ENCODE results near the gene CHAC2.

CHAC2 gene

DNA sequence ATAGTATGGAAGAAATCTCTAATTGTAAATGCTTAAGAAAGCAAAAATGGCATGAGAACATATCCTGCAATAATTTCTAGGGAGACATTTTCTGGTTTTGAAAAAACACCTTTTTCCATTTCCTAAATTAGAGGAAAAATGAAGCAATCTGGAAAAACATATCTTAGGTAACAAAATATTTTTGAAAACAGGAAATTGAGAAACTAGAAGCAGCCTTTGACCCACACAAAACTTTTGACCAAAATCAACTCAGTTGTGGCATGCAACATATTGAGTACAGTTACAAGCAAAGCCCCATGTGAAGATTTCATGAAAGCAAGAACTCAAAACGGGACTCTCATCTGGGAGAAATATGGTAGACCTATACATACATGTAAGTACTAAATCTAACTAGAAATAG, 28.6 kb upstream of the CHAC2 start:
- TF ChIP-seq, protein P1, sequence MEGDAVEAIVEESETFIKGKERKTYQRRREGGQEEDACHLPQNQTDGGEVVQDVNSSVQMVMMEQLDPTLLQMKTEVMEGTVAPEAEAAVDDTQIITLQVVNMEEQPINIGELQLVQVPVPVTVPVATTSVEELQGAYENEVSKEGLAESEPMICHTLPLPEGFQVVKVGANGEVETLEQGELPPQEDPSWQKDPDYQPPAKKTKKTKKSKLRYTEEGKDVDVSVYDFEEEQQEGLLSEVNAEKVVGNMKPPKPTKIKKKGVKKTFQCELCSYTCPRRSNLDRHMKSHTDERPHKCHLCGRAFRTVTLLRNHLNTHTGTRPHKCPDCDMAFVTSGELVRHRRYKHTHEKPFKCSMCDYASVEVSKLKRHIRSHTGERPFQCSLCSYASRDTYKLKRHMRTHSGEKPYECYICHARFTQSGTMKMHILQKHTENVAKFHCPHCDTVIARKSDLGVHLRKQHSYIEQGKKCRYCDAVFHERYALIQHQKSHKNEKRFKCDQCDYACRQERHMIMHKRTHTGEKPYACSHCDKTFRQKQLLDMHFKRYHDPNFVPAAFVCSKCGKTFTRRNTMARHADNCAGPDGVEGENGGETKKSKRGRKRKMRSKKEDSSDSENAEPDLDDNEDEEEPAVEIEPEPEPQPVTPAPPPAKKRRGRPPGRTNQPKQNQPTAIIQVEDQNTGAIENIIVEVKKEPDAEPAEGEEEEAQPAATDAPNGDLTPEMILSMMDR (IDR thresholded peaks at IDR 0.05; ENCODE audit: insufficient read depth, low read depth, low read length, missing control alignments) = no peak
- no peak overlapping the region for H3K4me3 ChIP-seq (ENCODE audit: low read length)
- DNase-seq (ENCODE audit: low read depth) = no peak

GRCh38 chr2:53740170-53740569, 27.4 kb upstream of the CHAC2 start:
- peak; percentile 31 for DNase-seq (ENCODE audit: low read depth)
- TF ChIP-seq, protein P1 (IDR thresholded peaks at IDR 0.05; ENCODE audit: insufficient read depth, low read depth, low read length, missing control alignments) = peak; percentile 32
- H3K4me3 ChIP-seq (ENCODE audit: low read length) = no peak overlapping the region

DNA sequence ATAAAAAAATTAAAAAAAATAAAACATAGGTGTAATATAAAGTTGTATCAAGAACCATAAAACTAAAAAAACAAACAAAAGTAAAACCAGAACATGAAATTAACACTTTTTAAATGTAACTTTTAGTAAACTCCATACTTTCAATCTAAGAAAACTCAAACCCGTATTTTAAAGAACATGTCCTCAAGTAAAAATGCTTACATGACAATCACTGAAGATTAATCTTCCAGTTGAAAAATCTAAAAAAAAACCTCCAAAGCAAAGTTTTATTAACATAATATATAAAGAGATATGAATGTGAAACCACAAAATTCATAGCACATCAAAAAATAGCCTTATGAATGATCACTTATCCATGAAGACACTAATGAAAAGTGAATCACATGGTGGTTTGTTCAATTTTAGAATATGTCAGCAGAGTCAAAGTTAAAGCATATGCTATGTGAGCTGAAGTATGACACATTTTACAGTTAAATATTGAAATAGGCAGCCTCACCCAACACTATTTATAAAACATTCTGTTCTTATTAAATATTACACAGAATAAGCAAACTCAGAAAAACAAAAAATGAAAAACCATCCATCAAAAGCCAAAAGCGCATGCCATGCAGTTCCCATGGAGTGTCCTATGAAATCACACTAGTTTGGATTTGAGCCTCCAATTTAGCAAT, 23.1 kb upstream of the CHAC2 start:
- DNase-seq (ENCODE audit: low read depth) = no peak
- no peak overlapping the region for H3K4me3 ChIP-seq (ENCODE audit: low read length)
- TF ChIP-seq, protein P1 (IDR thresholded peaks at IDR 0.05; ENCODE audit: insufficient read depth, low read depth, low read length, missing control alignments) = no peak

GRCh38 chr2:53750041-53750768, 17.4 kb upstream of the CHAC2 start:
- TF ChIP-seq, protein P1 (IDR thresholded peaks at IDR 0.05; ENCODE audit: insufficient read depth, low read depth, low read length, missing control alignments) = no peak
- no peak overlapping the region for H3K4me3 ChIP-seq (ENCODE audit: low read length)
- no peak for DNase-seq (ENCODE audit: low read depth)

- peak; percentile 79 for DNase-seq (ENCODE audit: low read depth)
- no peak overlapping the region for H3K4me3 ChIP-seq (ENCODE audit: low read length)
- TF ChIP-seq, protein P1 (IDR thresholded peaks at IDR 0.05; ENCODE audit: insufficient read depth, low read depth, low read length, missing control alignments) = no peak
Measured at GRCh38 chr2:53751728-53752127, 15.9 kb upstream of the CHAC2 start.

DNA sequence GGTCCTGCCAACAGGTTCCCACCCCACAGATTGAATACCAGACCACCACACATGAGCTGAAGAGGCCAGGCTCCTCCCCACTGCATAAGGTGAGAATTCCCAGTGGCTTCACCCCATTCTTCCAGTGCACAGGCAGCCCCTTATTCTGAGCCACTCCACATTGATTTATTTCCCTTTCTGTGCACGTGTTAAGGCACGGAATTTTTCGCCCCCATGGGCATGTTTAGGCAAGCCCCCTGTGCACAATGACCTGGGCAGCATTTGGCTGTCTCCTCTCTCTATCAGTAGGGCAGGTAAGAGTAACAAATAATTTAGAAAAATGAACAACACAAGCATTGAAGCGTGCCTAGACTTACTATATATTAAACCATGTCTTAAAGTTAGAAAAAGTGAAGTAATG, 15.2 kb upstream of the CHAC2 start:
- DNase-seq (ENCODE audit: low read depth) = peak; percentile 54
- TF ChIP-seq, protein P1 (IDR thresholded peaks at IDR 0.05; ENCODE audit: insufficient read depth, low read depth, low read length, missing control alignments) = no peak
- no peak overlapping the region for H3K4me3 ChIP-seq (ENCODE audit: low read length)
